GM12865 (cell line): ENCODE results near the gene LHFPL2.

Experiments used
- DNase-seq: peaks from one replicate; pipeline ENCODE4 v3.0.0; 2010; ENCODE audit warnings: low read depth
- H3K4me3 ChIP-seq: 2 replicates; pipeline ENCODE4 v1.5.1; 2011; ENCODE audit warnings: mild to moderate bottlenecking, low read depth, low read length, control low read depth
- TF ChIP-seq, protein P1 (sequence below): IDR thresholded peaks from 2 replicates; pipeline ENCODE4 v1.5.1; 2011; ENCODE audit warnings: low read length, control low read depth, low read depth, inconsistent platforms; ENCODE audit not compliant: insufficient read depth; ENCODE audit errors: missing control alignments

The LHFPL2 gene

GRCh38 chr5:78550891-78551290, 97.7 kb downstream of the LHFPL2 start:
- TF ChIP-seq, protein P1, sequence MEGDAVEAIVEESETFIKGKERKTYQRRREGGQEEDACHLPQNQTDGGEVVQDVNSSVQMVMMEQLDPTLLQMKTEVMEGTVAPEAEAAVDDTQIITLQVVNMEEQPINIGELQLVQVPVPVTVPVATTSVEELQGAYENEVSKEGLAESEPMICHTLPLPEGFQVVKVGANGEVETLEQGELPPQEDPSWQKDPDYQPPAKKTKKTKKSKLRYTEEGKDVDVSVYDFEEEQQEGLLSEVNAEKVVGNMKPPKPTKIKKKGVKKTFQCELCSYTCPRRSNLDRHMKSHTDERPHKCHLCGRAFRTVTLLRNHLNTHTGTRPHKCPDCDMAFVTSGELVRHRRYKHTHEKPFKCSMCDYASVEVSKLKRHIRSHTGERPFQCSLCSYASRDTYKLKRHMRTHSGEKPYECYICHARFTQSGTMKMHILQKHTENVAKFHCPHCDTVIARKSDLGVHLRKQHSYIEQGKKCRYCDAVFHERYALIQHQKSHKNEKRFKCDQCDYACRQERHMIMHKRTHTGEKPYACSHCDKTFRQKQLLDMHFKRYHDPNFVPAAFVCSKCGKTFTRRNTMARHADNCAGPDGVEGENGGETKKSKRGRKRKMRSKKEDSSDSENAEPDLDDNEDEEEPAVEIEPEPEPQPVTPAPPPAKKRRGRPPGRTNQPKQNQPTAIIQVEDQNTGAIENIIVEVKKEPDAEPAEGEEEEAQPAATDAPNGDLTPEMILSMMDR: no peak
- no peak for DNase-seq
- no peak overlapping the region for H3K4me3 ChIP-seq

DNA sequence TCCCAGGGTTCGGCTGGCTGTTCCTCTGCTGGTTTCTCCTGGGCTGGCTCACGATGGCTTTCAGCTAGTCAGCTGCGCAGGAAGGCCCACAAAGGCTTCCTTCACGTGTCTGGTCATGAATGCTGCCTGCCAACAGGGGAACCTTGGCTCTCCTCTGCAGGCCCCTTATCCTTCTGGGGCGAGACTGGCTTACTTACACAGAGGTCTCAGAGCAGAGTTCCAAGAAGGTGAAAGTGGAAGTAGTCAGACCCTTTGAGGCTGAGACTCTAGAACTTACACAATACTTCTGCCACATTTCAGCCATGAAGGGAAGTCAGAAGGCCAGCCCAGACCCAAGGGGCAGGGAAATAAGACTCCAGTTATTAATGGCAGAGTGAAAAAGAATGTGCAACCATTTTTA, 99.5 kb downstream of the LHFPL2 start:
- no peak for DNase-seq
- H3K4me3 ChIP-seq: no peak overlapping the region
- TF ChIP-seq, protein P1: no peak

- H3K4me3 ChIP-seq: no peak overlapping the region
- no peak for DNase-seq
- TF ChIP-seq, protein P1: no peak
These were observed 100.6 kb downstream of the LHFPL2 start for GRCh38 chr5:78547731-78548615.

GRCh38 chr5:78547183-78547582, 101.4 kb downstream of the LHFPL2 start:
- H3K4me3 ChIP-seq: no peak overlapping the region
- TF ChIP-seq, protein P1: no peak
- no peak for DNase-seq

DNA sequence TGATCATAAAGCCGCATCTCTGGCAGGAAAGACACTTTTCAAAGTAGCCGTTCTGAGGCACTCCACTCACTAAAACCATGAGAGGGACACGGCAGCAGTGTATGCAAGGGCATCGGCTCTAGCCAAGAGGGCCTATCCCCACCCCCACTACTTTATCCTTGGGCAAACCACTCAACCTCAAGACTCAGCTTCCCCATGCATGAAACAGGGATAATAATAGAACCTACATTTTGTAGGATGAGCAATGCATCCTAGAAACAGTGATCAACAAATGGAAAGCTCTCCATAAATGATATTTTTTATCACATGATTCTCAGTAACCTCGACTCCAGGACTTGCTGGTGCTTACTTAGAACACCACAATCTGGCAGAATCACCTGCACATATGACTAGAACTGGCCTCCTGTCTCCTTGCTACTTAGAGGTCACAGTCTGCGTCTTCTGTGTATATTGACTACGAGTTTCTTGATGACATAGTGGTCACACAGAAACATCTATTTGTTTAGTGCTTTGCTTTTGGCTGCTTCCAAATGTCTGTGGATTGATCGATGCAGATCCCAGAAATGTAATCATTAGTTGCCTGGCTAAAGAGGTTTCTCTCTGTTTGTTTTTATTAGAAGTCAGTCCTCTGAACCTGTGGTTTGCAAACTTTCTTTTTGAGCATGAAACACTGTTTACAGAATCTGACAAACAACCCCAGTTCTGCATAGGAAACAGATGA, 102.1 kb downstream of the LHFPL2 start:
- TF ChIP-seq, protein P1: no peak
- no peak overlapping the region for H3K4me3 ChIP-seq
- no peak for DNase-seq

- DNase-seq: no peak
- TF ChIP-seq, protein P1: no peak
- no peak overlapping the region for H3K4me3 ChIP-seq
These were observed 103.2 kb downstream of the LHFPL2 start for GRCh38 chr5:78545406-78545805.
